ENCODE results near the gene PIP5KL1.

DNA sequence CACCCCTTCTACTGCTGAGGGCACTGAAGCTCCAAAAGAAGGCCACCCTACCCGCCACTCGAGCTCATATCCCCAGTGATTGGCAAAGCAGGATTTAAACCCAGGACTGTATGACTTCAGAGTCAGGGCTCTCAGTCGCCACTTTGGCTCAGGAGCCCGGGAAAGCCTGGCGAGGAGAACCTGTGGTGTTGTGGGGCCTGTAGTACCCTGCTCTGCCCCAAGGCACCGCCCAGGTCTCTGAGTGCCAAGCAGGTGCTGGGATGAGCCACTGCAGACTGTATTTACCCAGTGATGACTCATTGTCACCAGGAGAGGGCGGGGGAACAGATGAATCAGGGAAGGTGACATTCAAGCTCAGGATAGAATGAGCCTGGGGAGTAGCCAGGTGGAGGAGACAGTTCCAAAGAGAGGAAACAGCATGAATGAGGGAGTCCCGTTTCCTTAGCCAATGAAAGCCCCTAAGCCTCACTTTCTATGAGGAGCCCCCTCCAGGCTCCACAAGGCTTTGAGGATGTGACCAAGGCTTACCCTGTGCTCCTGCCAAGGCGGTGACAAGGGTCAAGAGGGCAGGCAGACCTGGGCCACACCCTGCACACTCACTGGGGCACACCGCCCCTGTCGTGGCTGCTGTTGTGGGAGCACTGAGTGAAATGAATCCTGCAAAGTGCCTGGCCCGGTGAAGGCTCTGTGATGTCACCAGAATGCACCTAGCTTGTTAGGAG is 24.9 kb upstream of the PIP5KL1 start:
- TF ChIP-seq EZH2 (IDR thresholded peaks at IDR 0.05; ENCODE audit: low read length, unreplicated experiment): no peak
- TF ChIP-seq CTCF (conservative IDR thresholded peaks at IDR 0.05; ENCODE audit: low read depth, low read length): peak; percentile 20; the same call in 1 of the 2 replicates
